Mesenteric fat pad (tissue), 1 donor: Measurements from ENCODE around the gene CLNS1A. TPM values are rescaled to one million over a fixed set of nuclear protein-coding genes. Genes with fewer than 3 reads are reported as not detected.
"Not testable (repeated sequence)": the region's sequence is repeated elsewhere in the genome, so short reads cannot be mapped to it uniquely, and the experiment has no call there.

ENCODE experiments used
- DNase-seq: peaks from one replicate; pipeline ENCODE4 v3.0.0-alpha.2; 2020; ENCODE audit warnings: low spot score
- total RNA-seq: library from RNA; stranded (reverse); fragmentation: NEBNext Ultra II Directional; extraction: Animal tissue kit (Norgen Biotek cat#: 25700); gene quantifications from one replicate; pipeline ENCODE4 v1.2.1, GENCODE V29; 2021
- donor health status: DM: yes; HTN: yes; CAD: no.

The CLNS1A gene
- total RNA-seq, 1 donor from 2014 or later: 64.2 TPM

GRCh38 chr11:77619576-77620198 is 17.9 kb downstream of the CLNS1A start:
- DNase-seq: no peak

GRCh38 chr11:77617892-77618291 is 19.7 kb downstream of the CLNS1A start:
- no peak for DNase-seq

- DNase-seq: no peak
Measured at GRCh38 chr11:77611921-77612320, 25.7 kb downstream of the CLNS1A start.

GRCh38 chr11:77609234-77609633 is 28.4 kb downstream of the CLNS1A start:
- no peak for DNase-seq

GRCh38 chr11:77604281-77604680 is 33.3 kb downstream of the CLNS1A start:
- no peak for DNase-seq

- DNase-seq: no peak
Measured at GRCh38 chr11:77602381-77603088, 35.1 kb downstream of the CLNS1A start.

- no peak for DNase-seq
Measured at GRCh38 chr11:77598195-77598594, 39.4 kb downstream of the CLNS1A start.

GRCh38 chr11:77596626-77597025 is 41.0 kb downstream of the CLNS1A start:
- DNase-seq: no peak

- DNase-seq: no peak
Measured at GRCh38 chr11:77593883-77594282, 43.7 kb downstream of the CLNS1A start.

- DNase-seq: no peak
Measured at GRCh38 chr11:77592727-77593126, 44.9 kb downstream of the CLNS1A start.

GRCh38 chr11:77590194-77590782 is 47.3 kb downstream of the CLNS1A start:
- no peak for DNase-seq

GRCh38 chr11:77589521-77590193 is 47.9 kb downstream of the CLNS1A start, which contains the start of gene AQP11:
Gene AQP11, plus strand, starts transcription at chr11:77589953. Its CDS starts 40 bp downstream, at chr11:77589993.
- DNase-seq: peak; percentile 92

- no peak for DNase-seq
Measured at GRCh38 chr11:77589181-77589520, 48.4 kb downstream of the CLNS1A start.

- no peak for DNase-seq
Measured at GRCh38 chr11:77580712-77581337, 56.8 kb downstream of the CLNS1A start.

- DNase-seq: not testable (repeated sequence)
Measured at GRCh38 chr11:77575428-77575827, 62.2 kb downstream of the CLNS1A start.

GRCh38 chr11:77570896-77571295 is 66.7 kb downstream of the CLNS1A start:
- not testable (repeated sequence) for DNase-seq

- DNase-seq: no peak
Measured at GRCh38 chr11:77569676-77570070, 67.9 kb downstream of the CLNS1A start.

- DNase-seq: no peak
Measured at GRCh38 chr11:77568916-77569675, 68.5 kb downstream of the CLNS1A start.

GRCh38 chr11:77568306-77568705 is 69.3 kb downstream of the CLNS1A start:
- DNase-seq: no peak
